HPDE6-E6E7 (cell line): ENCODE data around the gene NVL.

ENCODE experiments used
- DNase-seq: peaks from one replicate; pipeline ENCODE4 v3.0.0; 2011; ENCODE audit warnings: missing footprints; ENCODE audit errors: extremely low spot score

Gene NVL

DNA sequence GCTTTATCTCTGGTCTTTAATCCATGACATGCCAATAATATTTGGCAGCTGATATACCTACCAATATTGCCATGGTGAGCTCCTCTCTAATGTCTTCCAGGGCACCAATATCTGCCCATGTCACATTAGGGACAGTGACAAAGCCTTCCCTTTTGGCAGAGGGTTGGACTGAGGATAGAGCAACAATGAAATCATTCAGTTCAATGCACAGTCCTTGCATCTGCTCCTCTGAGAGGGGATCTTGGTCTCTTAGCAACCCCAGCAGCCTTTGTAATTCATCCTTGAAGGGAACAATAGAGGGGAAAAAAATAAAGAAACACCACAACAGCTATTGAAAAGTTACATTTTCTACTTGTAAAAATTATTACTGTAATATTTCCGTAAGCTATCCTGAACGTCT is 42.3 kb downstream of the NVL start:
- no peak for DNase-seq

DNA sequence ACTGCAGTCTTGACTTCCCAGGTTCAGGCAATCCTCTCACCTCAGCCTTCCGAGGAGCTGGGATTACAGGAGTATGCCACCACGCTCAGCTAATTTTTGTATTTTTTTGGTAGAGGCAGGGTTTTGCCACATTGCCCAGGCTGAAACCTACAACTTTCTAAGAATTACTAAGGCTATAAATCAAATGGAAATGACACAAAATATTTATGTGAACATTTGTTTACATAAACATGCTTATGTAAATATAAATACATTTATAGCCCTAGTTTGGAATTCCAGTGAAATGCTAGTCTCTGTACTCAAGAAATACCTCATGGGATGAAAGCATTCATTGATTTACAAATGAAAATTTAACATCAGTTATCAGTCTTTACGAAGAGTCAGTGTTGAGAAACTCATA is 47.8 kb downstream of the NVL start:
- no peak for DNase-seq

DNA sequence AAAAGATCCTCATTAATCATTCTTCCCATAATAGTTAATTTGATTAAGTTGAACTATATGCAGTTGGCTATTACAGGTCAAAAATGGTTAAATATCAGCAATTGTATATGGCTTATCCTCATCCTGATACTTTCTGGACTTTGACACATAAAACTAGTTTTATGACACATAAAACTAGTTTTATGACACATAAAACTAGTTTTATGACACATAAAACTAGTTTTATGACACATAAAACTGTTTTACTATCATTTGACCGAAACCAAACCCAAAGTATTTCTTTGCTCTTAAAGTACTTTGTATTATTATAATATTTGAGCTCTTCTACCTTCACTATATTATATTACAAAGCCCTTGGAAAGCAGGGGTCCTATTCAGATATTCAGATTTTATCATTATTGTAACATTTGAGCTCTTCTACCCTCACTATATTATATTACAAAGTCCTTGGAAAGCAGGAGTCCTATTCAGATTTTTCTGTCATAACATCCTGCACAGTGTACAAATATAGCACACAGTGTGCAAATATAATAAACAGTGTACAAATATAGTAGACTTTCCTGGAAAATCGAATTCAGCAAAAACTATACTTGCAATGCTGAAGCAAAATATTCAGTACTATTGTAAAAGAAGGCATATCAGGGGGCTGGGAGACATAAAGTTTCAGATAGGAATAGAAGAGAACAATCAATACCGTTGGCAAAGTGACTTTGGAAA is 53.0 kb downstream of the NVL start:
- no peak for DNase-seq

GRCh38 chr1:224274970-224275626 is 54.9 kb downstream of the NVL start:
- DNase-seq = no peak

DNA sequence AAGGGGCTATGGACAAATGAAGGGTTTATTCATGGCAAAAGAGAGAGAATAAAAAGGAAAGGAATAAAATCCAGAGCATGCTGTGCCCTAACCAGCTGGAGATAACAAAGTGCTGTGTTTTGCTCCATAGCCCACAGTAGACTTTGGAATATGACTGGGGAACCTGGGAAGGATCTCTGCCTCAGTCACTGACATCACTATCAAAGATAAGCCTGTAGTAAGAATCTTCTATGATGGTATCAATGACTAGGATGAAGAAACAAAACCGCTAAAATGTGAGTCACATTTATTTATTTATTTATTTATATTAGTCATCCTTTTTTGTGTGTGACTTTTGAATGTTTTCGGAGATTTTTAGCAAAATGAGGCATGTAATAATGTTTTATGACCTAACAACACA is 56.3 kb downstream of the NVL start:
- DNase-seq = peak; percentile 36

DNA sequence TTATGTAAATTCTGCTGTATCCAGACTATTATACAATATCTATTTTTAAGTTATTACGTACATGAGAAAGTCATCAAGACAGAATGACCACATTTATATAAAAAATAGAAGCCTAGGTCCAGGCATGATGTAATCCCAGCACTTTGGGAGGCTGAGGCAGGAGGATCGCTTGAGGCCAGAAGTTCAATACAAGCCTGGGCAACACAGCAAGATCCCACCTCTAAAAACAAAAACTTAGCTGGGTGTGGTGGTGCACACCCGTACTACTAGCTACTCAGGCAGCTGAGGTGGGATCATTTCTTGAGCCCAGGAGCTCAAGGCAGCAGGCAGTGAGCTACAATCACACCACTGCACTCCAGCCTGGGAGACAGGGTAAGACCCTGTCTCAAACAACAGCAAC is 58.9 kb downstream of the NVL start:
- no peak for DNase-seq

GRCh38 chr1:224267925-224268324 is 62.0 kb downstream of the NVL start:
- no peak for DNase-seq

DNA sequence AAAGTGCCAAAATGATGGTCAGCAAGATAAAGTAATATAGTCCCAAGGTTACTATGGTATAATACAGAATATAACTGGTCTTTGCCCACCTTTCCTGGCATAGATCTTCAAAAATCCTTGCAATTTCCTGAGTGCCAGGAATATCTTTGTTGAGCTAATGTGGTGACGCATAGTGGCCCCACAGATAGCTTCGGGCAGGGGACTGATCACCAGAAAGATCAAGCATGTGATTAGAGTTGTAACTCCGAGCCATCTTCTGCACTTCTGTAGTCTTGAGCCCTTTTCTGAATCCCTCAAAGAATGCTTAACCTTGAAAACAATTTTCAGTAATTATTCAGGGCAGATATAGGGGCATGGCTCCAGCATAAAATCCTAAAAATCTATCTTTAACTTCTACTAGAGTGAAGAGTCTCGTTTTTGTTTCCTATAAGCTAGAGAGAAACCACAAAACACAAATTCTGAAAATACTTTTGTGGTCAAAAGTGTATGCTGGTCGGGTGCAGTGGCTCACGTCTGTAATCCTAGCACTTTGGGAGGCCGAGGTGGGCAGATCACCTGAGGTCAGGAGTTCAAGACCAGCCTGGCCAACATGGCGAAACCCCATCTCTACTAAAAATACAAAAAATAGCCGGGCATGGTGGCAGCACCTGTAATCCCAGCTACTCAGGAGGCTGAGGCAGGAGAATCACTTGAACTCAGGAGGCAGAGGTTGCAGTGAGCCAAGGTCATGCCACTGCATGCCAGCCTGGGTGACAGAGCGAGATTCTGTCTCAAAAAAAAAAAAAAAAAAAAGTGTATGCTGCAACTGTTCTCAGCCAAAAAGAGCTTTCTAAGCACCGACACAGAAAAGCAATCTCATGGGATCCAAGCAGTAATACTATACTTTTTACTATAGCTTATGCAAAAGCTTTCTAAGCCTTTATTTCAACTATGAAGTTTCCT is 62.8 kb downstream of the NVL start:
- no peak for DNase-seq

DNA sequence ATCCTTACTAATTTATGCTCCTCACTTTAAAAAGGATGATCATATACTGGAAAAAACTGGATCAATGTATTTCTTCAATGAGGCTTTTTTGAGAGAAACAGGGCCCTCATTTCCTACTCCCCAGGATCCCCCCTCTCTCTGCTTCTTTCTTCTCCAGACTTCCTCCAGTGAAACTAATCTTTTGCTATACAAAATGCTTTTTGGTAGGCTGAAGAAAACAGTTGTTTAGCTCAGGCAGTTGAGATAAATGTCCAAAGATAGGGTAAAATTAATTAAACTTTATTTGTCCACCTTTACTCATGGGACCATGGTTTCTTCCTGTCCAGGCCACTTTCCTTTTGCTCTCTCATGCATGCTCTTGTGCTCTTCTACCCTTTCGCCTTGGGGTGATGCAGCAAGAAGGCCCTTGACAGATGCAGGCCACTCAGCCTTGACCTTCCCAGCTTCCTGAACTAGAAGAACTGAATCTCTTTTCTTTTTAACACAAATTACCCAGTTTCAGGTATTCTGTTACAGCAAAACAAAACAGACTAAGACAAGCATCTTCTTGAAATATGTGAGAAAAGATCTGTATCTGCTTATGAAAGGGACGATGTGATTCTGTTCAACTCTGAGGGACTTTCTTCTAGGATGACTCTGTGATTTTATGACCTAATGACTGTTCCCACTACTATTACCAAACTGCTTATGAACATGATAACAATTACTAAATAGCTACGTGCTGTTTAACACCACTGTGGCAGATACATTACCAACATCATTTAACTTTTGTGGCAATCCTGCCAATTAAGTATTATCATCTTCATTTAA is 63.7 kb downstream of the NVL start:
- DNase-seq = no peak

GRCh38 chr1:224264321-224264720 is 65.7 kb downstream of the NVL start:
- no peak for DNase-seq

- no peak for DNase-seq
Observed at GRCh38 chr1:224262373-224263054, 67.5 kb downstream of the NVL start.

- no peak for DNase-seq
Observed at GRCh38 chr1:224259986-224260385, 70.0 kb downstream of the NVL start.

DNA sequence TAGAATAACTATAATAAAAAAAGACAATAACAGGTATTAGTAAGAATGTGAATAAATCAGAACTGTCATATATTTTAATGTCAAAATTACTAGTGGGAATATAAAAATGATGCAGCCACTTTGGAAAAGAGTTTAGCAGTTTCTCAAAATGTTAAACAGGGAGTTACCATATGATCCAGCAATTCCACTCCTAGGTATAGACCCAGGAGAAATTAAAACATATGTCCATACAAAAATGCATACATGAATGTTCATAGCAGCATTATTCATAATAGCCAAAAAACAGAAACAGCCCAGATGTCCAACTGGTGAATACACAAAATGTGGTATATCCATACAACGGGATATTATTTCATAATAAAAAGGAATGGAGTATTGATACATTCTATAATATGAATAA is 71.6 kb downstream of the NVL start:
- DNase-seq = no peak

- no peak for DNase-seq
Observed at GRCh38 chr1:224256640-224257039, 73.3 kb downstream of the NVL start.

GRCh38 chr1:224253721-224254120 is 76.3 kb downstream of the NVL start:
- no peak for DNase-seq

DNA sequence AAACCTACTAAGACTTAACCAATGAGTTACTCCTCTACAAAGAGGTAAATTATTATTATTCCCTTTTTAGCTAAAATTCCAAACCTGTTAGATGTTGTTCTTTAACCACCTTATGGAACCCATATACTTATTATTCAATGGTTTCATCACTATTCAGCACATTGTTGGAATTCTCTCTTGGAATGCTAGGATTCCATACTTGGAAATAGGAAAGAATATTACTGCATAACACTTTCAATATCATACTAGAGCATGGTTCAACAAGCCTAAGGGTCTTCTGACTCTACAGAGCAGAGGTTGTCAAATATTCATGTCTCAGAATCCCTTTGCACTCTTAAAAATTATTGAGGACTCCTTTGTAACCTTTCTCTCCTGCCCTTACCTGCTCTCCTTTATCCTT is 77.5 kb downstream of the NVL start:
- no peak for DNase-seq

GRCh38 chr1:224251741-224252146 is 78.2 kb downstream of the NVL start:
- no peak for DNase-seq

DNA sequence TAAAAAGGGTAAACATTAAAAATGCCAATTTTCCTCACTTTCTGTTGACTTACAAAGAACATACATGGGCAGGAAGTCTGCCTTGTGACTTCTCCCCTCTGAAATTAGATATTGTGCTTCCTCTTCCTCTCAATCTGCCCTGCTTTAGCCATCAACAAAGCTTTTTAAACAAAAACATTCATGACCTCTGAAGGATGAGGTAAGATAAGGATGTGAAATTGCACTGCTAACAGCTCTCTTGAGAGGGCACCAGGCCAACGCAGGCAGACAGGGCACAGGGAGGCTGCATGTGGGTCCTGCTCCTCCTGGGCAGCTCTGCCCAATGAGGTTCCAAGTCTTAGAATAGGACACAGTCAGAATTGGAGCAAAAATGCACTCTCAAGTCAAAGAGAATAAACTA is 84.8 kb downstream of the NVL start:
- no peak for DNase-seq

- no peak for DNase-seq
Observed at GRCh38 chr1:224238756-224239155, 91.2 kb downstream of the NVL start.

- no peak for DNase-seq
Observed at GRCh38 chr1:224238212-224238611, 91.8 kb downstream of the NVL start.
